ENCODE results near the gene TARBP1.

DNA sequence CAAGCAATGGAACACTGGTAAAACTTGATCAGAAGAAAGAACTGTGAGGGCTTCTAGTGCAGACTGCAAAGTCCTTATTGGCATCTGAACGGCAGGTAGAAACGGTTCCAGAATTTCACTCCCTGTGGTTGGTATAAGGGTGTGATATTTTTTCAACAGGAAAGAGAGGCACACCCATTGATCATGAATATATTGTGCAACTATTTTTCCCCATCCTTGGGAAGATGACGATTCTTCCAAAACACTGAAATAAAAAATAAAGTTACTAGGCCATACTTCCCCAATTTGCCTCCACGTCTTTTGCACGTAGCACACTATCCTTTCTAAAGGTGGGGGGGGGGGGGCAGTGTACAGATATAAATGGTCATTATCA lies 49.6 kb downstream of the TARBP1 start:
- TF ChIP-seq, protein P1, sequence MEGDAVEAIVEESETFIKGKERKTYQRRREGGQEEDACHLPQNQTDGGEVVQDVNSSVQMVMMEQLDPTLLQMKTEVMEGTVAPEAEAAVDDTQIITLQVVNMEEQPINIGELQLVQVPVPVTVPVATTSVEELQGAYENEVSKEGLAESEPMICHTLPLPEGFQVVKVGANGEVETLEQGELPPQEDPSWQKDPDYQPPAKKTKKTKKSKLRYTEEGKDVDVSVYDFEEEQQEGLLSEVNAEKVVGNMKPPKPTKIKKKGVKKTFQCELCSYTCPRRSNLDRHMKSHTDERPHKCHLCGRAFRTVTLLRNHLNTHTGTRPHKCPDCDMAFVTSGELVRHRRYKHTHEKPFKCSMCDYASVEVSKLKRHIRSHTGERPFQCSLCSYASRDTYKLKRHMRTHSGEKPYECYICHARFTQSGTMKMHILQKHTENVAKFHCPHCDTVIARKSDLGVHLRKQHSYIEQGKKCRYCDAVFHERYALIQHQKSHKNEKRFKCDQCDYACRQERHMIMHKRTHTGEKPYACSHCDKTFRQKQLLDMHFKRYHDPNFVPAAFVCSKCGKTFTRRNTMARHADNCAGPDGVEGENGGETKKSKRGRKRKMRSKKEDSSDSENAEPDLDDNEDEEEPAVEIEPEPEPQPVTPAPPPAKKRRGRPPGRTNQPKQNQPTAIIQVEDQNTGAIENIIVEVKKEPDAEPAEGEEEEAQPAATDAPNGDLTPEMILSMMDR (conservative IDR thresholded peaks at IDR 0.05): no peak
- no peak for TF ChIP-seq ZFX (IDR thresholded peaks at IDR 0.05)
